ENCODE results near the gene MPP7. TPM values are rescaled to one million over a fixed set of nuclear protein-coding genes. Genes with fewer than 3 reads are reported as not detected.

The MPP7 gene
- polyA plus RNA-seq, 2 donors = 11.1 to 19.7 TPM

- H3K4me1 ChIP-seq (ENCODE audit: control insufficient read depth in 2 of 2, insufficient read depth in 2 of 2, low read length in 1 of 2) = peaks cover 0 to 2% of the 10 kb centered on the region in 2 donors
Measured at GRCh38 chr10:28280652-28281051, 22.2 kb downstream of the MPP7 start.

GRCh38 chr10:28279878-28280277 lies 23.0 kb downstream of the MPP7 start:
- Histone ChIP-seq H3K27me3 (ENCODE audit: control insufficient read depth in 1 of 2, insufficient read depth in 2 of 2, low read length in 2 of 2) (no peaks in the 10 kb centered on the region), H3K4me3 (ENCODE audit: low read depth in 1 of 2, low read length in 2 of 2) (no peak overlapping the region), H3K36me3 (ENCODE audit: control insufficient read depth in 2 of 2, insufficient read depth in 2 of 2, low read length in 1 of 2) (no peaks in the 10 kb centered on the region), H3K9me3 (ENCODE audit: control insufficient read depth in 2 of 2, insufficient read depth in 1 of 2, low read depth in 1 of 2, low read length in 1 of 2) (no peaks in the 10 kb centered on the region), H3K27ac (ENCODE audit: low read depth in 2 of 2, low read length in 1 of 2) (no peak overlapping the region), H3K4me1 (ENCODE audit: control insufficient read depth in 2 of 2, insufficient read depth in 2 of 2, low read length in 1 of 2) (peaks cover 0 to 2% of the 10 kb centered on the region in 2 donors)
- WGBS, 2 donors = 92 to 93% methylated on average over 4 of the region's 4 CpGs

More at GRCh38 chr10:28280652-28281051, 22.2 kb downstream of the MPP7 start:
- 87% methylated on average over 3 of the region's 3 CpGs for WGBS, 2 donors
- no peaks in the 10 kb centered on the region for H3K36me3 ChIP-seq (ENCODE audit: control insufficient read depth in 2 of 2, insufficient read depth in 2 of 2, low read length in 1 of 2)
- H3K9me3 ChIP-seq (ENCODE audit: control insufficient read depth in 2 of 2, insufficient read depth in 1 of 2, low read depth in 1 of 2, low read length in 1 of 2) = no peaks in the 10 kb centered on the region
- H3K27ac ChIP-seq (ENCODE audit: low read depth in 2 of 2, low read length in 1 of 2) = no peak overlapping the region
- H3K27me3 ChIP-seq (ENCODE audit: control insufficient read depth in 1 of 2, insufficient read depth in 2 of 2, low read length in 2 of 2) = no peaks in the 10 kb centered on the region
- H3K4me3 ChIP-seq (ENCODE audit: low read depth in 1 of 2, low read length in 2 of 2) = no peak overlapping the region

DNA sequence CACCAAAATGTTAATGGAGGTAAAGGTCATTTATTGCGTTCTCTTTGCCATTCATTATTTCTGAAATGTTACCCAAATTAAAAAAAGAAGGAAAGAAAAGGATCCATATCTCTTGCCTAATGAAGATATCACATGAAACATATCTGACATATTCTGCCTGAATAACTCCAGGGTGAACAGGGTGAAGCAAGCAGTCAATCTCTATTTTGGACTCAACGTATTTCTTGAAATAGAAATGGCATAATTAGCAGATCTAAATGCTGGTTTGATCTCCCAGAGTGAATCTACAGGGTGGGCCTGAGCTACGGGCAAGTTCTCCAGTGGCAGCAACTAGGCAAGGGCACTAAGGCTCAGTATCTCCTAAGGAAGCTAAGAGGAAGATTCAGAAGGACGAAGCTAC lies 24.0 kb downstream of the MPP7 start:
- Histone ChIP-seq H3K27me3 (ENCODE audit: control insufficient read depth in 1 of 2, insufficient read depth in 2 of 2, low read length in 2 of 2) (no peaks in the 10 kb centered on the region), H3K4me1 (ENCODE audit: control insufficient read depth in 2 of 2, insufficient read depth in 2 of 2, low read length in 1 of 2) (peaks cover 0 to 2% of the 10 kb centered on the region in 2 donors), H3K4me3 (ENCODE audit: low read depth in 1 of 2, low read length in 2 of 2) (no peak overlapping the region), H3K36me3 (ENCODE audit: control insufficient read depth in 2 of 2, insufficient read depth in 2 of 2, low read length in 1 of 2) (no peaks in the 10 kb centered on the region), H3K9me3 (ENCODE audit: control insufficient read depth in 2 of 2, insufficient read depth in 1 of 2, low read depth in 1 of 2, low read length in 1 of 2) (no peaks in the 10 kb centered on the region), H3K27ac (ENCODE audit: low read depth in 2 of 2, low read length in 1 of 2) (no peak overlapping the region)
- 83 to 93% methylated on average over 4 of the region's 4 CpGs for WGBS, 2 donors

- Histone ChIP-seq H3K36me3 (ENCODE audit: control insufficient read depth in 2 of 2, insufficient read depth in 2 of 2, low read length in 1 of 2) (no peaks in the 10 kb centered on the region), H3K27ac (ENCODE audit: low read depth in 2 of 2, low read length in 1 of 2) (no peak overlapping the region), H3K9me3 (ENCODE audit: control insufficient read depth in 2 of 2, insufficient read depth in 1 of 2, low read depth in 1 of 2, low read length in 1 of 2) (no peaks in the 10 kb centered on the region), H3K27me3 (ENCODE audit: control insufficient read depth in 1 of 2, insufficient read depth in 2 of 2, low read length in 2 of 2) (no peaks in the 10 kb centered on the region), H3K4me1 (ENCODE audit: control insufficient read depth in 2 of 2, insufficient read depth in 2 of 2, low read length in 1 of 2) (no peaks in the 10 kb centered on the region), H3K4me3 (ENCODE audit: low read depth in 1 of 2, low read length in 2 of 2) (no peak overlapping the region)
- WGBS, 2 donors = 69 to 83% methylated on average over 4 of the region's 4 CpGs
Measured at GRCh38 chr10:28276384-28276783, 26.5 kb downstream of the MPP7 start.

DNA sequence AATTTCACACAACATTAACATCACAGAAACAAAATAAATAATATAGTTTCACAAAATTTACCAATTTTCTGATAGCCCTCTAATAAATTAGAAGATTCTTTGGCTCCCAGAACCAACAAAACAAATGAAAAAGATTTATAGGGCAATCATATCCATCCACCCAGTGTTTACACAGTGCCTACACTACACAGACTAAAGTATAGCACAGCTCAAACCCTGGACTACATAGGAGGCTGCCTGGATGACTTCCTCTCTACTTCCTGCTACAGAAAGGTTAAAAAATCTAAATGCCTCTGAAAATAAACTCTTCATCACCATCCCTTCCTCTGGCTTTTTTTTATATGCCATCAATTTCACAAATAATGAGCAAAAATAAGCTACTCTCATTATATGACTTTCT lies 28.4 kb downstream of the MPP7 start:
- no peak overlapping the region for H3K27ac ChIP-seq (ENCODE audit: low read depth in 2 of 2, low read length in 1 of 2)
- H3K27me3 ChIP-seq (ENCODE audit: control insufficient read depth in 1 of 2, insufficient read depth in 2 of 2, low read length in 2 of 2) = no peaks in the 10 kb centered on the region
- H3K4me1 ChIP-seq (ENCODE audit: control insufficient read depth in 2 of 2, insufficient read depth in 2 of 2, low read length in 1 of 2) = no peaks in the 10 kb centered on the region
- no peaks in the 10 kb centered on the region for H3K36me3 ChIP-seq (ENCODE audit: control insufficient read depth in 2 of 2, insufficient read depth in 2 of 2, low read length in 1 of 2)
- H3K4me3 ChIP-seq (ENCODE audit: low read depth in 1 of 2, low read length in 2 of 2) = no peak overlapping the region
- H3K9me3 ChIP-seq (ENCODE audit: control insufficient read depth in 2 of 2, insufficient read depth in 1 of 2, low read depth in 1 of 2, low read length in 1 of 2) = no peaks in the 10 kb centered on the region

- H3K9me3 ChIP-seq (ENCODE audit: control insufficient read depth in 2 of 2, insufficient read depth in 1 of 2, low read depth in 1 of 2, low read length in 1 of 2) = no peaks in the 10 kb centered on the region
- H3K27ac ChIP-seq (ENCODE audit: low read depth in 2 of 2, low read length in 1 of 2) = no peak overlapping the region
- no peaks in the 10 kb centered on the region for H3K36me3 ChIP-seq (ENCODE audit: control insufficient read depth in 2 of 2, insufficient read depth in 2 of 2, low read length in 1 of 2)
- no peak overlapping the region for H3K4me3 ChIP-seq (ENCODE audit: low read depth in 1 of 2, low read length in 2 of 2)
- no peaks in the 10 kb centered on the region for H3K27me3 ChIP-seq (ENCODE audit: control insufficient read depth in 1 of 2, insufficient read depth in 2 of 2, low read length in 2 of 2)
- H3K4me1 ChIP-seq (ENCODE audit: control insufficient read depth in 2 of 2, insufficient read depth in 2 of 2, low read length in 1 of 2) = no peaks in the 10 kb centered on the region
- WGBS, 2 donors = 90 to 94% methylated on average over 5 of the region's 5 CpGs
Measured at GRCh38 chr10:28273343-28273742, 29.5 kb downstream of the MPP7 start.

DNA sequence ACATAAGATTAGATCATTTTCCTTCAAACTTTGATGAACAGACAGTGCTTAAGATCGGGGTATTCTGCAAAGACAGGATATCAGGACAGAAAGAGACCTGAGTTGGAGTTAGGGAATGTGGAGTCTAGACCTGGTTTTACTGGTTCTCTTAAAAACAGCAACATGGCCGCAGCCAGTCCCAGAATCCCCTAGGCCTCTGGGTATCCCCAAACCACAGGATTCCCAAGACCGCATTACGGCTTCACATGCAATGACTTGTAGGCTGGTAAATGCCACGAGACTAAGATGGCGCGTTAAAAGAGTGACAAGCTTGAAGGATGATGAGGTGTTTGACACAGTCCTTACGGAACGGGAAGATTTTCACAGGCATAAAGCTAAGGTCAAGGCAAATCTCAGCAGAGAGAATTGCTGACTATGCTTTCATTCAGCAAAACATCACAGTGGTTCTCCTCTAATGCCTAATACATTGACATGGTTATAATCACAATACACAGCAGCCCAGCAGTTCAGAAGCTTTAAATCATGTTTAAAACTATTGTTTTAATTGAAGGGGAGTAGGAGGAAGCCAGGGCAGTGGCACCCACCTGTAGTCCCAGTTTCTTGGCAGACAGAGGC lies 32.9 kb downstream of the MPP7 start:
- H3K4me3 ChIP-seq (ENCODE audit: low read depth in 1 of 2, low read length in 2 of 2) = no peak overlapping the region
- no peak overlapping the region for H3K27ac ChIP-seq (ENCODE audit: low read depth in 2 of 2, low read length in 1 of 2)
- H3K9me3 ChIP-seq (ENCODE audit: control insufficient read depth in 2 of 2, insufficient read depth in 1 of 2, low read depth in 1 of 2, low read length in 1 of 2) = no peaks in the 10 kb centered on the region
- WGBS, 2 donors = 91 to 93% methylated on average over 9 of the region's 9 CpGs
- H3K27me3 ChIP-seq (ENCODE audit: control insufficient read depth in 1 of 2, insufficient read depth in 2 of 2, low read length in 2 of 2) = no peaks in the 10 kb centered on the region
- H3K36me3 ChIP-seq (ENCODE audit: control insufficient read depth in 2 of 2, insufficient read depth in 2 of 2, low read length in 1 of 2) = peaks cover 0 to 2% of the 10 kb centered on the region in 2 donors
- H3K4me1 ChIP-seq (ENCODE audit: control insufficient read depth in 2 of 2, insufficient read depth in 2 of 2, low read length in 1 of 2) = no peaks in the 10 kb centered on the region

DNA sequence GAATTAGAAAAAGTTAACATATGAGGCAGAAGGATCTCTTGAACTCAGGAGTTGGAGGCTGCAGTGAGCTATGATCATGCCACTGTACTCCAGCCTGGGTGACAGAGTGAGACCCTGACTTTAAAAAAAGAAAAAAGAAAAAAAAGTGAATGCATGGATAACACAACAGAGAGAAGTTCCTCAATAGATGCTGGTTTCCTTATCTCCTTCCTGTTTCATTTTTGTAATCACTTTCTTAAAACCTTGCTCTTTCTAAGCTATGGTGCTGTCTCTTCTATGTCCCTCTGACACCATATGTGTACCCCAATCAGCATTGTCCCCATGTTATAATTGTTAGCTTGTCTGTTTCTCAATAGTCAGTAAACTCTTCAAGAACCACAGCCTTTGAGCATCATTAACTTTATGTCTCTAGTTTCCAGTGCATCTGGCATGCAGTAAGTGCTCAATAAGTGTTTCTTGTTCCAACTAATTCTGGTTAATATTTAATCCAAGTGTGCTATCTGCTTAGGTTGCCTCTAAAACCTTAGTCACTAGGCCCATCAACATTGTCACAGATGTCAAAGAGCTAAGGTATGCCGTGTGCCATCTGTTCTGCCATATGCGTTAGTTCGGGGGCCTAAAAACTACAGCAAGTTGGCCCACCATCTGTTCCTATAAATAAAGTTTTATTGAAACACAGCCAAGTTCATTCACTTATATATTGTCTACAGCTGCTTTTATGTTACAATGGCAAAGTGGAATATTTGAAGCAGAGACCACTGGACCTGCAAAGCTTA lies 36.2 kb downstream of the MPP7 start:
- 94 to 95% methylated on average over 3 of the region's 3 CpGs for WGBS, 2 donors
- H3K27ac ChIP-seq (ENCODE audit: low read depth in 2 of 2, low read length in 1 of 2) = no peak overlapping the region
- H3K27me3 ChIP-seq (ENCODE audit: control insufficient read depth in 1 of 2, insufficient read depth in 2 of 2, low read length in 2 of 2) = no peaks in the 10 kb centered on the region
- peaks cover 0 to 2% of the 10 kb centered on the region in 2 donors for H3K36me3 ChIP-seq (ENCODE audit: control insufficient read depth in 2 of 2, insufficient read depth in 2 of 2, low read length in 1 of 2)
- H3K4me1 ChIP-seq (ENCODE audit: control insufficient read depth in 2 of 2, insufficient read depth in 2 of 2, low read length in 1 of 2) = peaks cover 0 to 2% of the 10 kb centered on the region in 2 donors
- no peaks in the 10 kb centered on the region for H3K9me3 ChIP-seq (ENCODE audit: control insufficient read depth in 2 of 2, insufficient read depth in 1 of 2, low read depth in 1 of 2, low read length in 1 of 2)
- no peak overlapping the region for H3K4me3 ChIP-seq (ENCODE audit: low read depth in 1 of 2, low read length in 2 of 2)

- WGBS, 2 donors = 28 to 35% methylated on average over 10 of the region's 10 CpGs
- H3K27ac ChIP-seq (ENCODE audit: low read depth in 2 of 2, low read length in 1 of 2) = no peak overlapping the region
- no peaks in the 10 kb centered on the region for H3K27me3 ChIP-seq (ENCODE audit: control insufficient read depth in 1 of 2, insufficient read depth in 2 of 2, low read length in 2 of 2)
- peaks cover 0 to 2% of the 10 kb centered on the region in 2 donors for H3K4me1 ChIP-seq (ENCODE audit: control insufficient read depth in 2 of 2, insufficient read depth in 2 of 2, low read length in 1 of 2)
- no peaks in the 10 kb centered on the region for H3K9me3 ChIP-seq (ENCODE audit: control insufficient read depth in 2 of 2, insufficient read depth in 1 of 2, low read depth in 1 of 2, low read length in 1 of 2)
- peaks cover 0 to 2% of the 10 kb centered on the region in 2 donors for H3K36me3 ChIP-seq (ENCODE audit: control insufficient read depth in 2 of 2, insufficient read depth in 2 of 2, low read length in 1 of 2)
- H3K4me3 ChIP-seq (ENCODE audit: low read depth in 1 of 2, low read length in 2 of 2) = no peak overlapping the region
Measured at GRCh38 chr10:28263136-28263857, 39.6 kb downstream of the MPP7 start.

Data from esophagus (tissue), 2 donors.